HepG2 (cell line): Measurements from ENCODE around the gene SUSD3. TPM values are rescaled to one million over a fixed set of nuclear protein-coding genes. Genes with fewer than 3 reads are reported as not detected.
A peak's percentile ranks its signal among the peaks of the same experiment; 100 is the strongest.

ENCODE experiments used
- ATAD3A ChIP-seq: sonication (generic); formaldehyde crosslinking; IDR thresholded peaks from 2 replicates; pipeline ENCODE4 v1.4.0; 2020; ENCODE audit warnings: missing genetic modification reagents
- ATF7 ChIP-seq, 2 experiments: fragments of 450-650 bp in 1 of 2; sonication (generic) in 1 of 2; formaldehyde crosslinking in 1 of 2; IDR thresholded peaks; 2 replicates each; pipeline versions ENCODE4 v1.4.0 to v1.6.1; 2016 to 2020; ENCODE audit warnings: antibody characterized with exemption in 1 of 2, mild to moderate bottlenecking in 1 of 2, missing genetic modification reagents in 1 of 2
- GABPA ChIP-seq, 2 experiments: IDR thresholded peaks; 2 replicates each; pipeline ENCODE4 v1.6.1; 2011 to 2016; ENCODE audit warnings: low read depth in 2 of 2, low read length in 1 of 2, missing biosample characterization in 1 of 2, missing genetic modification characterization in 1 of 2
- HDAC1 ChIP-seq: sonication (generic); formaldehyde crosslinking; IDR thresholded peaks from 2 replicates; pipeline ENCODE4 v1.5.1; 2020; ENCODE audit warnings: mild to moderate bottlenecking, missing genetic modification reagents
- KAT8 ChIP-seq: IDR thresholded peaks from 2 replicates; pipeline ENCODE4 v1.6.1; 2016; ENCODE audit warnings: missing genetic modification reagents, missing compliant biosample characterization
- NFYB ChIP-seq: sonication (generic); formaldehyde crosslinking; IDR thresholded peaks from 2 replicates; pipeline ENCODE4 v1.4.0; 2020; ENCODE audit warnings: missing genetic modification reagents
- RBM39 ChIP-seq: fragments of 200-400 bp; formaldehyde crosslinking; IDR thresholded peaks from one replicate; pipeline ENCODE4 v1.6.1; 2018; ENCODE audit warnings: antibody characterized with exemption, mild to moderate bottlenecking, low read depth, low read length; ENCODE audit not compliant: poor library complexity, severe bottlenecking
- SALL1 ChIP-seq: sonication (generic); formaldehyde crosslinking; IDR thresholded peaks from 2 replicates; pipeline ENCODE4 v1.8.0; 2022; ENCODE audit warnings: mild to moderate bottlenecking, missing genetic modification reagents
- SMAD1 ChIP-seq: sonication (generic); formaldehyde crosslinking; IDR thresholded peaks from 2 replicates; pipeline ENCODE4 v1.4.0; 2020; ENCODE audit warnings: missing genetic modification reagents, low read depth, mild to moderate bottlenecking, borderline replicate concordance
- SP1 ChIP-seq, 2 experiments: fragments of 450-650 bp in 1 of 2; sonication (generic) in 1 of 2; formaldehyde crosslinking in 1 of 2; IDR thresholded peaks; 2 replicates each; pipeline versions ENCODE4 v1.4.0 to v1.6.1; 2016 to 2020; ENCODE audit warnings: missing genetic modification reagents in 1 of 2
- SRSF1 ChIP-seq: fragments of 200-400 bp; formaldehyde crosslinking; optimal IDR thresholded peaks from 2 replicates; pipeline ENCODE3; 2017; ENCODE audit warnings: mild to moderate bottlenecking, low read depth, low read length, moderate library complexity
- TARDBP ChIP-seq: sonication (generic); formaldehyde crosslinking; IDR thresholded peaks from 2 replicates; pipeline ENCODE4 v1.8.0; 2022; ENCODE audit warnings: mild to moderate bottlenecking, missing genetic modification reagents
- ZFP90 ChIP-seq: sonication (generic); formaldehyde crosslinking; IDR thresholded peaks from 2 replicates; pipeline ENCODE4 v1.8.0; 2022; ENCODE audit warnings: missing genetic modification reagents, mild to moderate bottlenecking, inconsistent platforms, borderline replicate concordance
- ZNF253 ChIP-seq: sonication (generic); formaldehyde crosslinking; IDR thresholded peaks from 2 replicates; pipeline ENCODE4 v1.8.0; 2022; ENCODE audit warnings: mild to moderate bottlenecking, missing genetic modification reagents, borderline replicate concordance
- ZNF546 ChIP-seq: sonication (generic); formaldehyde crosslinking; conservative IDR thresholded peaks from 2 replicates; pipeline ENCODE4 v1.8.1; 2023; ENCODE audit warnings: mild to moderate bottlenecking, missing genetic modification reagents
- ZNF780A ChIP-seq: sonication (generic); formaldehyde crosslinking; IDR thresholded peaks from 2 replicates; pipeline ENCODE4 v1.8.0; 2022; ENCODE audit warnings: mild to moderate bottlenecking, missing genetic modification reagents, moderate library complexity
- ZNF879 ChIP-seq: sonication (generic); formaldehyde crosslinking; IDR thresholded peaks from 2 replicates; pipeline ENCODE4 v1.8.1; 2023; ENCODE audit warnings: missing genetic modification reagents
- polyA plus RNA-seq, 8 experiments: library from polyadenylated mRNA; depleted of rRNA in 3 of 8; stranded (reverse) in 7 of 8; unstranded in 1 of 8; fragments of >200 nt; fragmentation: Illumina TruSeq in 4 of 8; extraction: Trizol in 4 of 8; gene quantifications; 2 replicates each; pipeline versions ENCODE4 v1.2.1 to v1.2.3, GENCODE V29; 2011 to 2016; ENCODE audit warnings: low read depth in 4 of 8, missing spikeins in 1 of 8, mixed read lengths in 1 of 8; ENCODE audit not compliant: insufficient read depth in 1 of 8
- total RNA-seq, 5 experiments: library from RNA; depleted of rRNA; stranded (reverse); fragments of >200 nt; fragmentation: Illumina TruSeq; extraction: Trizol; gene quantifications; 2 replicates each; pipeline ENCODE4 v1.2.3, GENCODE V29; 2016; ENCODE audit warnings: low read depth in 1 of 5
- TF ChIP-seq, protein P1 (sequence below): sonication (generic); formaldehyde crosslinking; conservative IDR thresholded peaks from 2 replicates; pipeline ENCODE4 v1.4.0; 2020; ENCODE audit warnings: missing genetic modification reagents
- TF ChIP-seq, protein P2 (sequence below), 2 experiments: sonication (generic) in 1 of 2; formaldehyde crosslinking in 1 of 2; IDR thresholded peaks; 2 replicates each; pipeline versions ENCODE4 v1.4.0 to v1.6.1; 2018 to 2020; ENCODE audit warnings: missing genetic modification reagents in 2 of 2, borderline replicate concordance in 1 of 2, low read depth in 1 of 2, mild to moderate bottlenecking in 1 of 2, missing biosample characterization in 1 of 2

The SUSD3 gene
- total and polyA plus RNA-seq, 2 of the 13 experiments (the other 11 are each of a cell fraction or from before 2014, with no cell fraction given), result 7.0 to 9.1 TPM

DNA sequence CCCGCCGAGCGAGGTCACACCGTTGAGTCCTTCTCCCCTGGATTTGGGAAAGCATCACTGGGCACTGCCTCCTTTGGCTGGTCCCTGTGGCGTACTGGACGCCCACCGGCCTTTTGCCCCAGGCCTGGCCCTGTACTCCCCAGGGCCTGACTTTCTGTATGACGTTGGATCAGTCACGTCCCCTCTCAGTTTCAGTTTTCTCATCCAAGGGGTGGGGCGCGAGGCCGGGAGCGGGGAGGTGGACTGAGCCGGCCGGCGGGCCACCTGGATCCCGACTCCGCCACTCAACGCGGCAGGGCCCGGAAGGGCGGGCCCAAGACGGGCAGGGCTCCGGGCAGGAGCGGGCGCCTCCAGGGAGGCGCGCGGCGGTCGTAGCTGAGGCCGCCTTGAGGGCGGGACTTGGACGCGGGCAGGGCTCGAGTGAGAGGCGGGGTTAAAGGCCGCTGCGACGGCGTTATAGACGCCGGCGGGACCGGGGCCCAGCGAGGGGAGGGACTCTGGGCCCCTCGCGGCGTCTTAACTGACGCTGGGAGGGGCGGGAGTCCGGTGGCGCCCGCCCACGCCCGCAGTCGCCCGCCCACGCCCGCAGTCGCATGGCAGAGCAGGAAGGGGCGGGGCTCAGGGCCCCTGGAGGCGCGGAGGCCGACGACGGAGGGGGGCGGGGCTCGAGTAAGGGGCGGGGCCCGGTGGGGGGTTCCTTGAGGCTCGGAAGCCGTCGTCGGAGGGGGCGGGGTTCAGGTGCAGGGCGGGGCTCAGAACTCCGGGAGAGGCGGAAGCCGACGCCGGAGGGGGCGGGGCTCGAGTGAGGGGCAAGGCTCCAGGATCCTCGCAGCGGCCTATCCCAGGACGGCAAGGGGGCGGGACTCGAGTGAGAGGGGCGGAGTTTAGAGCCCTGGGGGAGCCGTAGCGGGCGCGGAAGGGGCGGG lies 37.0 kb downstream of the SUSD3 start (continued):
- TF ChIP-seq SMAD1 (CRISPR knock-in tag) (no peak), RBM39 (peak; percentile 27), ZNF253 (CRISPR knock-in tag) (no peak), SP1 (IDR thresholded peaks at IDR 0.05) (no peak), SP1 (CRISPR knock-in tag; IDR thresholded peaks at IDR 0.05) (peak; percentile 15; the same call in 1 of the 2 replicates), KAT8 (CRISPR knock-in tag) (peak; percentile 54; the same call in 1 of the 2 replicates), ZNF546 (CRISPR knock-in tag) (0 out of 2 replicates have a peak, but pooled peaks have one; percentile 77), ZFP90 (0 out of 2 replicates have a peak, but pooled peaks have one; percentile 27), SRSF1 (peak; percentile 54), ATF7 (IDR thresholded peaks at IDR 0.05) (no peak), ATF7 (CRISPR knock-in tag; IDR thresholded peaks at IDR 0.05) (no peak), SALL1 (CRISPR knock-in tag) (peak; percentile 42; the same call in 1 of the 2 replicates), TARDBP (CRISPR knock-in tag) (peak; percentile 46; the same call in 1 of the 2 replicates), ZNF780A (CRISPR knock-in tag) (no peak), NFYB (CRISPR knock-in tag) (0 out of 2 replicates have a peak, but pooled peaks have one; percentile 28), ATAD3A (CRISPR knock-in tag) (no peak), ZNF879 (0 out of 2 replicates have a peak, but pooled peaks have one; percentile 58), HDAC1 (CRISPR knock-in tag) (peak; percentile 35; the same call in 1 of the 2 replicates), GABPA (IDR thresholded peaks at IDR 0.05; ENCODE audit: low read depth, low read length) (no peak), GABPA (CRISPR knock-in tag; IDR thresholded peaks at IDR 0.05; ENCODE audit: low read depth) (peak; percentile 71)
- TF ChIP-seq, protein P1, sequence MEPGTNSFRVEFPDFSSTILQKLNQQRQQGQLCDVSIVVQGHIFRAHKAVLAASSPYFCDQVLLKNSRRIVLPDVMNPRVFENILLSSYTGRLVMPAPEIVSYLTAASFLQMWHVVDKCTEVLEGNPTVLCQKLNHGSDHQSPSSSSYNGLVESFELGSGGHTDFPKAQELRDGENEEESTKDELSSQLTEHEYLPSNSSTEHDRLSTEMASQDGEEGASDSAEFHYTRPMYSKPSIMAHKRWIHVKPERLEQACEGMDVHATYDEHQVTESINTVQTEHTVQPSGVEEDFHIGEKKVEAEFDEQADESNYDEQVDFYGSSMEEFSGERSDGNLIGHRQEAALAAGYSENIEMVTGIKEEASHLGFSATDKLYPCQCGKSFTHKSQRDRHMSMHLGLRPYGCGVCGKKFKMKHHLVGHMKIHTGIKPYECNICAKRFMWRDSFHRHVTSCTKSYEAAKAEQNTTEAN (CRISPR knock-in tag), result 0 out of 2 replicates have a peak, but pooled peaks have one; percentile 23
- TF ChIP-seq, protein P2, sequence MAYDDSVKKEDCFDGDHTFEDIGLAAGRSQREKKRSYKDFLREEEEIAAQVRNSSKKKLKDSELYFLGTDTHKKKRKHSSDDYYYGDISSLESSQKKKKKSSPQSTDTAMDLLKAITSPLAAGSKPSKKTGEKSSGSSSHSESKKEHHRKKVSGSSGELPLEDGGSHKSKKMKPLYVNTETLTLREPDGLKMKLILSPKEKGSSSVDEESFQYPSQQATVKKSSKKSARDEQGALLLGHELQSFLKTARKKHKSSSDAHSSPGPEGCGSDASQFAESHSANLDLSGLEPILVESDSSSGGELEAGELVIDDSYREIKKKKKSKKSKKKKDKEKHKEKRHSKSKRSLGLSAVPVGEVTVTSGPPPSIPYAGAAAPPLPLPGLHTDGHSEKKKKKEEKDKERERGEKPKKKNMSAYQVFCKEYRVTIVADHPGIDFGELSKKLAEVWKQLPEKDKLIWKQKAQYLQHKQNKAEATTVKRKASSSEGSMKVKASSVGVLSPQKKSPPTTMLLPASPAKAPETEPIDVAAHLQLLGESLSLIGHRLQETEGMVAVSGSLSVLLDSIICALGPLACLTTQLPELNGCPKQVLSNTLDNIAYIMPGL (CRISPR knock-in tag; IDR thresholded peaks at IDR 0.05; ENCODE audit: borderline replicate concordance in 1 of 2, low read depth in 1 of 2), result no peak
